Measurements from ENCODE around the gene KRTAP12-2.

Gene KRTAP12-2

GRCh38 chr21:44702973-44703730 is 36.4 kb upstream of the KRTAP12-2 start:
- no peak for TF ChIP-seq CTCF (IDR thresholded peaks at IDR 0.05; ENCODE audit: extremely low read depth, insufficient read depth, missing control alignments)
- in situ Hi-C loops (cut with MboI; ENCODE audit: low pct_unique_long_range_greater_than_20kb, low sequenced_read_pairs, unreplicated experiment) = no loop called here
- peak; percentile 14 for DNase-seq (ENCODE audit: low spot score)

GRCh38 chr21:44702111-44702972 is 35.6 kb upstream of the KRTAP12-2 start:
- in situ Hi-C loops (cut with MboI; ENCODE audit: low pct_unique_long_range_greater_than_20kb, low sequenced_read_pairs, unreplicated experiment) = no loop called here
- DNase-seq (ENCODE audit: low spot score) = no peak
- TF ChIP-seq CTCF (IDR thresholded peaks at IDR 0.05; ENCODE audit: extremely low read depth, insufficient read depth, missing control alignments) = no peak

- no peak for TF ChIP-seq CTCF (IDR thresholded peaks at IDR 0.05; ENCODE audit: extremely low read depth, insufficient read depth, missing control alignments)
- in situ Hi-C loops (cut with MboI; ENCODE audit: low pct_unique_long_range_greater_than_20kb, low sequenced_read_pairs, unreplicated experiment) = no loop called here
Measured at GRCh38 chr21:44701541-44701940, 34.8 kb upstream of the KRTAP12-2 start.

GRCh38 chr21:44701023-44701400 is 34.3 kb upstream of the KRTAP12-2 start:
- no peak for TF ChIP-seq CTCF (IDR thresholded peaks at IDR 0.05; ENCODE audit: extremely low read depth, insufficient read depth, missing control alignments)
- in situ Hi-C loops (cut with MboI; ENCODE audit: low pct_unique_long_range_greater_than_20kb, low sequenced_read_pairs, unreplicated experiment) = no loop called here
- DNase-seq (ENCODE audit: low spot score) = no peak

More at GRCh38 chr21:44701541-44701940, 34.8 kb upstream of the KRTAP12-2 start:
- DNase-seq (ENCODE audit: low spot score) = no peak

GRCh38 chr21:44700101-44701022 is 33.6 kb upstream of the KRTAP12-2 start:
- DNase-seq (ENCODE audit: low spot score) = peak; percentile 21
- in situ Hi-C loops (cut with MboI; ENCODE audit: low pct_unique_long_range_greater_than_20kb, low sequenced_read_pairs, unreplicated experiment) = no loop called here
- no peak for TF ChIP-seq CTCF (IDR thresholded peaks at IDR 0.05; ENCODE audit: extremely low read depth, insufficient read depth, missing control alignments)

- peak; percentile 12 for DNase-seq (ENCODE audit: low spot score)
- no peak for TF ChIP-seq CTCF (IDR thresholded peaks at IDR 0.05; ENCODE audit: extremely low read depth, insufficient read depth, missing control alignments)
- in situ Hi-C loops (cut with MboI; ENCODE audit: low pct_unique_long_range_greater_than_20kb, low sequenced_read_pairs, unreplicated experiment) = no loop called here
Measured at GRCh38 chr21:44699502-44700001, 32.8 kb upstream of the KRTAP12-2 start.

All from GM13977 (cell line).